Measurements from ENCODE around the gene CHTF8.
"Not testable (repeated sequence)": the region's sequence is repeated elsewhere in the genome, so short reads cannot be mapped to it uniquely, and the experiment has no call there.

The CHTF8 gene

DNA sequence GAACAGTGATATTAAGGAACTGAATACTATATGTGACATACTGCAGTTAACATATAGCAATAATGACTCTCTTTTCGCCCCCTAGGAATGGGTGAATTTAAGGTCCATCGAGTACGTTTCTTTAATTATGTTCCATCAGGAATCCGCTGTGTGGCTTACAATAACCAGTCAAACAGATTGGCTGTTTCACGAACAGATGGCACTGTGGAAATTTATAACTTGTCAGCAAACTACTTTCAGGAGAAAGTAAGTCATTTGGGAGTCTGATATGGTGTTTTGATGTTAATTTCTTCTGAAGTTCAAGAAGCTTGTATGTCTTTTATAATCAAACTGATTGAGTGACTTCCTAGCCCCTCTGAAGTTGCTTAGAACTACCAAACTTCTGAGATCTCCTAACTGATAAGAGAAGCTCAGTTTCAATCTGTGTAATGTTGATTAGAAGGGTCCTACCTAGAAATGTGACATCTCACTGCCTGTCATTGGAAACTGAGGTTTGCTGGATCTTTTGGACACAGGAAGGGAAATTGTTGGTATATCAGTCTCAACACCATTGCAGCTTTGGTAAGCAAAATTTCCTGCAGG lies 1.1 kb upstream of the CHTF8 start:
- DNase-seq = no peak

DNA sequence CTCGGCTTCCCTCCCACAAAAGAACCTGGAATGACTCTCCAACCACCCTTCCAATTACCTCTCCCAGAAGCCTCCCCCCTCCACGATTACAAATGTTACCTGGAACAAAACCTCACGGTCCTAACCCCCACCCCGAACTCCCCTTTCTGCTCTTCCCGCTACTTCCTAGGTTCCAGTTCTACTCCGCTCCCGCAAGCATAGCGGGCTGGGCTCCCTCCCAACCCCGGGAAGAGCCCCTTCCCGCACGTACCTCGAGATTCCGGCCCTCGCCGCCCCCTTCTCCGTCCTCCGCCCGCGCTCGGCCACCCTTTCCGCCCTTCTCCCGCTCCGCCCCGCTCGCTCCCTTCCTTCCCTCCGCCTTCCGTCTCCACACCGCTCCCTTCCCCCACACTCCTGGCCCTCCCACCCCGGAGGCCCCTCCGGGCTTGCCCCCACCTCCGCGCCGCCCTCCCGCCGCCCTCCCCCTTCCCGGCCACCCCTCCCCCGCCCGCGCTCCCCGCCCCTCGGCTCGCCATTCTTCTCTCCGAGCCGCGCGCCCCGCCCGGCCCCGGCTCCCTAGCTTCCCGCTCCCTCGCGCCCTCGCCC lies 457 bp downstream of the CHTF8 start:
- DNase-seq = peak; percentile 76

GRCh38 chr16:69131167-69131838 lies 1.1 kb downstream of the CHTF8 start:
- peak; percentile 42 for DNase-seq

DNA sequence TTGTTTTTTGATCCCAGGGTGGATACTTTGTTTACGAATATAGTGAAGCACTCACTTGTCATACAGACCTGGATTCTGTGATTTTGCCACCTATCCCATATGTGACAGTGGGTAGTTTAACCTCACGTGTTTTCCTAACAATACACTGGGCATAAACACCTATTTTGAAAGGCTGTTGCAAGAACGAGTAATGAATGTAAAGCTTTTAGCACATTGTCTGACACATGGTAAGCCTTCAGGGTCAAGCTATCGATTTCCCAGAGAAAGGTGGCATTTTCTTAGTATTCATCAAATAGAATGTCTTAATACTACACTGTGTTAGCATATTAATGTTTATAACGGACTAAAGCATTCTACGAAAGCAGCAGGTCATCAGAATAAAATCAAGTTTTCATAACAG lies 1.9 kb downstream of the CHTF8 start:
- DNase-seq = no peak

GRCh38 chr16:69127966-69128510 lies 4.3 kb downstream of the CHTF8 start:
- no peak for DNase-seq

GRCh38 chr16:69126801-69127200 lies 5.6 kb downstream of the CHTF8 start:
- DNase-seq = not testable (repeated sequence)

DNA sequence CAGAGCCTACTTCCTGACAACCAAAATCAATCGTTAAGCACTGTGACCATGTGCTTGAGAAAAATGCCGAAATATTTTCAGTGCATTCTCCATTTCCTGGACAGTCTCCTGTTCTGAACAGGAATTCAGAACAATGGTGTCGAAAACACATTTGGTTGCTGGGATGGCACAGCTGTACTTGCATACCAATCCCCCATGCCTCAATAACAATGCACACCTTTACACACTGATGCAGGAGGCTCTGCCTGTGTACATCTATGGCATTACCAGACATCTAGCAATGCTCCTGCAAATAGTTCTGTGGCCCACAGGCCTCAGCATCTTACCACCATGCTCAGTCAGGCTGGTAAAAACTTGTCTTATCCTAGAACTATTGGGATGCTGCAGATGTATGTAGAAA lies 6.2 kb downstream of the CHTF8 start:
- no peak for DNase-seq

DNA sequence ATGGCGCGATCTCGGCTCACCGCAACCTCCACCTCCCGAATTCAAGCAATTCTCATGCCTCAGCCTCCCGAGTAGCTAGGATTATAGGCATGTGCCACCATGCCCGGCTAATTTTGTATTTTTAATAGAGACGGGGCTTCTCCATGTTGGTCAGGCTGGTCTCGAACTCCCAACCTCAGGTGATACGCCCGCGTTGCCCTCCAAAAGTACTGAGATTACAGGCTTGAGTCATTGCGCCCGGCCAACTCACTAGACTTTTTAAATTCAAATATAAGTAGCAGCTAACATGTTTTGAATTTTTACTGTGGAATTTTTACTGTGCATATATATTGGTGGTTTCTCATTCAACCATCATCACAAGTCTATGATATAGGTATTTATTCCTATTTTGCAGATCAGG lies 7.4 kb downstream of the CHTF8 start:
- not testable (repeated sequence) for DNase-seq

- DNase-seq = not testable (repeated sequence)
These were observed 8.0 kb downstream of the CHTF8 start for GRCh38 chr16:69124406-69124805.

- peak; percentile 64 for DNase-seq
These were observed 8.5 kb downstream of the CHTF8 start for GRCh38 chr16:69123910-69124309.

DNA sequence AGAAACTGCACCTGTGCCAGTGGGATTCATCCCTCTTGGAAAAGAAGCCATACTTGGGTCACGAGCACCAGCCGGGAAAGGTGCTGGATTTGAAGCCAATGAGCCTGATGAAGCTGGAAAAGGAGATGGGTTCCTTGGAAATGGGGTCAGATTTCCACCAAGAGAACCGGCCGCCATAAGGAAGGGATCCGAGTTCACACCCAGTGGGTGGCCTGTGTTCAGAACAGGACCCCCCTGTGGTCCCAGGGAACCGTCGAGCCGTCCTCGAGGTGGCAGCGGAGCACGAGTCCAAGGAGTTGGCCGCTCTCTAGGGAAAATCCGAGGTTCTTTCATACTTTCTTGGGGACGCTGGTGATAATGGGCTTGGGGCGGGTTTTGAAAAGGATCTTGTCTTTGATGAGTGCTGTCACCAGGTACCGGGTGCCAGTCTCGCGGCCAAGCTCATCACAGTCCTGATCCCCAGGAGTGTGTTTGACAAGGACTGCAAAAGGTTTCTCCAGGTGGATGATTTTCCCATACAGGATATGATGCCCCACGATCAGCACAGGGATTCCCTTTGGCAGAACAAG lies 12.2 kb downstream of the CHTF8 start:
- DNase-seq = no peak

GRCh38 chr16:69119536-69119935 lies 12.9 kb downstream of the CHTF8 start:
- no peak for DNase-seq

DNA sequence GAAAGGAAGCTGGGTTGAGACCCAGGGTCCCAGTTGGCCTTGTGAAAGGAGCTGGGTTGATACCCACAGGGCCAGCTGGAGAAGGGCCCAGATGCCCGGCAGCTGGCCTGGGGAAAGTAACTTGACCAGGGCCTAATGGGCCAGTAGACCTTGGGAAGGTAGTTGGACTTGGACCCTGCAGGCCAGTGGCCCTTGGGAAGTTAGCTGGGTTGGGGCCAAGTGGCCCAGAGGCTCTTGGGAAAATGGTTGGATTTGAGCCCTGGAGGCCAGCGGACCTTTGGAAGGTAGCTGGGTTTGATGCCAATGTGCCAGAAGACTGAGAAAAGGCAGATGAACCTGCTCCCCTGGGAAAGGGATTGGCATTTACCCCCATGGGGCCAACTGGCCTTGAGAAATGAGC lies 13.4 kb downstream of the CHTF8 start:
- no peak for DNase-seq

GRCh38 chr16:69118468-69118867 lies 13.9 kb downstream of the CHTF8 start:
- DNase-seq = no peak

GRCh38 chr16:69116906-69117305 lies 15.5 kb downstream of the CHTF8 start:
- no peak for DNase-seq

DNA sequence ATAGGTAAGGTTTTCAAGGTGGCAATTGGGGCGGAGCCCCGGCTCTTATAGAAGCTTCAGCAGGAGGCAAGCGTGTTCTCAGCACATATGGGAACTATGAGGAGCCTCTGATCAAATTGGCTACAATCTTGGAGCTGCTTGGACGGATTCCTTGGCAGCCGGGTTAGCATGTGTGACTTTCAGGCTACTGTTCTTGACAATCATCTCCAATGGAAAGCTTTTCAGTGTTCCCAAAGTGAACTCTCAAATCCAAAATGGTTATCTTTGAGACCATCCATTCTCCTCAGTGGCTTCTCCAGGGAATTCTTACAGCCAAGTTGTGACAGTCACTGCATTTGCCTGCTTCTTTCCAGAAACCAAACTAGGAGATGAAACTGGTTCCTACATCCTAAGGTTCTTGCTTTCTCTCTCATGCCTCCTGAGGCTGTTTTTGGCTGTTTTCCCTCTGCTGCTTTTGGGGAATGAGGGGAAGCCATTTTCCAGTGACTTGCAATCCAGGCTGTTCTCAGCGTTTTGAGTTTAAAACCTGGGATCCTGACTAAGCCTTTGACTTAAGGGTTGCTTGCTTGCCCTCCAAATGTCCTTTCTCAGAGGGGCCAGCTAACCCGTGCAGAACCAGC lies 16.0 kb downstream of the CHTF8 start:
- no peak for DNase-seq

- no peak for DNase-seq
These were observed 16.6 kb downstream of the CHTF8 start for GRCh38 chr16:69115837-69116236.

DNA sequence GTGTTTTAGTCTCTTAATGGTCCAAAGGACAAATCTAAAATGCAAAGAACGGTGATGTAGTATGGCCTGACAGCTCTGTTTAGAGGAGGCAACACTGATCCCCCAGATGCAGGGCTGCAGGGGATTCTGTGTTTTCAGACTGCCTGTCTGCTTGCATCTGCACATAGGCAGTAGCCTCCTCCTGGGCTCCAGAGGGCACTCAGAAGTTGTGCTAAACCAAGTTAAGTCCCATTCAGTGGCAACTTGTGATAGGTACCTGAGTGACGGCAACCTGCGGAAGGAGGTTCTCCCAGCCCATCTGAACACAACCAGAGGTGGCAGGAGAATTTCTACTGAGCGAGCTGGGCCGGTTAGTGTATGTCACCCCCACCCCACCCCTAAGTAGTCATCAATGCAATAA lies 17.0 kb downstream of the CHTF8 start:
- DNase-seq = no peak

DNA sequence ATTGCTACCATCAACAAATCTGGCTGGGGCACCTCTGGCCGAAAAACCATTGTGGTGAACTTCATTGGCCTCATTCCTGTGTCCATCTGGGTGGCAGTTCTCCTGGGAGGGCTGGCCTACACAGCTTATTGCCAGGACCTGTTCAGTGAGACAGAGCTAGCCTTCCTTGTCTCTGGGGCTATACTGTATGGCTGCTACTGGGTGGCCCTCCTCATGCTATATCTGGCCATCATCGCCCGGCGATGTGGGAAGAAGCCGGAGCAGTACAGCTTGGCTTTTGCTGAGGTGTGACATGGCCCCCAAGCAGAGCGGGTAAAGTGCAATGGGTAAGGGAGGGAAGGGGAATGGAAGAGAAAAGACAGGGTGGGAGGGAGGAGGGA lies 17.4 kb downstream of the CHTF8 start:
- no peak for DNase-seq

DNA sequence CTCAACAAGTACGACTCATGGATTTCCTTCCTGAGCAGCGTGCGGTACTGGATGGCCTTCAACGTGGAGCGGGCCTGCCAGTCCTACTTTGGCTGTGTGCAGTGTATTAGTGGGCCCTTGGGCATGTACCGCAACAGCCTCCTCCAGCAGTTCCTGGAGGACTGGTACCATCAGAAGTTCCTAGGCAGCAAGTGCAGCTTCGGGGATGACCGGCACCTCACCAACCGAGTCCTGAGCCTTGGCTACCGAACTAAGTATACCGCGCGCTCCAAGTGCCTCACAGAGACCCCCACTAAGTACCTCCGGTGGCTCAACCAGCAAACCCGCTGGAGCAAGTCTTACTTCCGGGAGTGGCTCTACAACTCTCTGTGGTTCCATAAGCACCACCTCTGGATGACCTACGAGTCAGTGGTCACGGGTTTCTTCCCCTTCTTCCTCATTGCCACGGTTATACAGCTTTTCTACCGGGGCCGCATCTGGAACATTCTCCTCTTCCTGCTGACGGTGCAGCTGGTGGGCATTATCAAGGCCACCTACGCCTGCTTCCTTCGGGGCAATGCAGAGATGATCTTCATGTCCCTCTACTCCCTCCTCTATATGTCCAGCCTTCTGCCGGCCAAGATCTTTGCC lies 17.9 kb downstream of the CHTF8 start:
- DNase-seq = no peak

GRCh38 chr16:69113216-69113615 lies 19.2 kb downstream of the CHTF8 start:
- no peak for DNase-seq

- peak; percentile 35 for DNase-seq
These were observed 19.9 kb downstream of the CHTF8 start for GRCh38 chr16:69112285-69113129.
